Transverse colon (tissue), 4 donors: ENCODE data around the gene KCNH1. TPM values are rescaled to one million over a fixed set of nuclear protein-coding genes. Genes with fewer than 3 reads are reported as not detected.

Experiments used
- DNase-seq: peaks from one replicate; pipeline ENCODE4 v3.0.0-alpha.2; 2019
- H3K27ac ChIP-seq, 4 donors: fragments of 200-600 bp; sonication (generic); 2 replicates each; pipeline ENCODE4 v1.5.1; 2016 to 2018; ENCODE audit warnings: inconsistent platforms in 4 of 4
- H3K27me3 ChIP-seq: fragments of 200-600 bp; sonication (generic); 2 replicates; pipeline ENCODE4 v1.5.1; 2017; ENCODE audit warnings: inconsistent platforms
- H3K36me3 ChIP-seq, 4 donors: fragments of 200-600 bp; sonication (generic); 2 replicates each; pipeline ENCODE4 v1.5.1; 2017 to 2019; ENCODE audit warnings: inconsistent platforms in 4 of 4
- H3K4me1 ChIP-seq, 4 donors: fragments of 200-600 bp; sonication (generic); 2 replicates each; pipeline ENCODE4 v1.5.1; 2017 to 2020; ENCODE audit warnings: inconsistent platforms in 4 of 4
- H3K4me3 ChIP-seq, 4 donors: fragments of 200-600 bp; sonication (generic); 1 replicate in 1 of 4; 2 replicates in 3 of 4; pipeline versions ENCODE4 v1.5.1 to v1.6.1; 2017 to 2019; ENCODE audit warnings: inconsistent platforms in 4 of 4
- H3K9me3 ChIP-seq, 2 donors: fragments of 200-600 bp; sonication (generic); 2 replicates each; pipeline ENCODE4 v1.5.1; 2017 to 2019; ENCODE audit warnings: inconsistent platforms in 2 of 2
- EP300 ChIP-seq: sonication (generic); formaldehyde crosslinking; IDR thresholded peaks from one replicate; pipeline ENCODE4 v1.6.1; 2017; ENCODE audit warnings: antibody characterized with exemption, low read depth
- POLR2A ChIP-seq: fragments of 450-650 bp; IDR thresholded peaks from one replicate; pipeline ENCODE4 v1.6.1; 2016; ENCODE audit warnings: antibody characterized with exemption, mild to moderate bottlenecking, moderate library complexity
- POLR2AphosphoS5 ChIP-seq, 3 donors: sonication (generic); formaldehyde crosslinking; IDR thresholded peaks; one replicate each; pipeline ENCODE4 v1.6.1; 2016; ENCODE audit warnings: antibody characterized with exemption in 3 of 3
- WGBS, 2 donors: methylation state at CpG; one replicate each; pipeline ENCODE4 v1.1.5; 2018; ENCODE audit warnings: low coverage in 1 of 2; 5-methylcytosine and 5-hydroxymethylcytosine counted together
- in situ Hi-C, 4 donors: fragments of 200-750 bp; cut with MboI; loops; one replicate each; pipeline versions ENCODE4 v1.15.0 to v1.15.1; 2017; ENCODE audit warnings: low sequenced_read_pairs in 3 of 4, low pct_ligation_motif_present in 1 of 4, low pct_unique_long_range_greater_than_20kb in 1 of 4
- intact Hi-C: fragments of 100-400 bp; cut with DNase I; formaldehyde crosslinking; loops from one replicate; pipeline ENCODE4 v1.15.1; 2023; ENCODE audit warnings: low total_unique reads
- total RNA-seq, 4 donors: library from RNA; depleted of rRNA; stranded (reverse); fragments of >200 nt; gene quantifications; one replicate each; pipeline ENCODE4 v1.1.0, GENCODE V29; 2016
- TF ChIP-seq, protein P1 (sequence below), 5 experiments: fragments of 200-600 bp in 3 of 5; fragments of 450-650 bp in 2 of 5; sonication (generic) in 3 of 5; IDR thresholded peaks; 1 replicate in 2 of 5; 2 replicates in 3 of 5; pipeline ENCODE4 v1.5.1; 2016 to 2017; ENCODE audit warnings: antibody characterized with exemption in 5 of 5, inconsistent platforms in 3 of 5, mild to moderate bottlenecking in 2 of 5, moderate library complexity in 1 of 5

Gene KCNH1
- total RNA-seq, 4 donors from 2014 or later = 0.55 to 9.4 (median 2.2) TPM

DNA sequence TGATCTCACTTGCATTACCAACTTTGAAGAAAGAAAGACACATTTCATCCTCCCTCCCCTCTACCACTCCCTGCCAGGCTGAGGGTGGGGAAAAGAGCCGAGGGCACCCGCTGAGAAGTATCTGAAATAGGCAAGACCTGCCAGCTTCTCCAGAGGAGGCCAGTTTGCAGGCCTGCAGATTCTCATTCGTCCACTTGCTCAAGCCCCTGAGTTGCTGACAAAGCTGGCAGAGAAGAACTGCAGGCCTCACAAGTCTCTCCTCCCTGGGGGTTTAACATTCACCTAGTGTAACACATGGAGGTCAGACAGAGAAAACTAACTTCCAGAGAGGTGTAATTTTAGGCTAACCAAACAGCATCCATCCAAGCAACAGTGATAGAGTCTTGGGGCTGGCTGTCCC, 428.9 kb downstream of the KCNH1 start:
- Histone ChIP-seq H3K27me3 (no peaks in the 10 kb centered on the region), H3K27ac (no peak overlapping the region), H3K4me3 (no peak overlapping the region), H3K9me3 (no peaks in the 10 kb centered on the region), H3K36me3 (no peaks in the 10 kb centered on the region), H3K4me1 (peaks cover 0 to 18% (median 10%) of the 10 kb centered on the region in 4 donors)
- TF ChIP-seq POLR2AphosphoS5 (IDR thresholded peaks at IDR 0.05) = no peak
- no peak for TF ChIP-seq EP300
- TF ChIP-seq, protein P1, sequence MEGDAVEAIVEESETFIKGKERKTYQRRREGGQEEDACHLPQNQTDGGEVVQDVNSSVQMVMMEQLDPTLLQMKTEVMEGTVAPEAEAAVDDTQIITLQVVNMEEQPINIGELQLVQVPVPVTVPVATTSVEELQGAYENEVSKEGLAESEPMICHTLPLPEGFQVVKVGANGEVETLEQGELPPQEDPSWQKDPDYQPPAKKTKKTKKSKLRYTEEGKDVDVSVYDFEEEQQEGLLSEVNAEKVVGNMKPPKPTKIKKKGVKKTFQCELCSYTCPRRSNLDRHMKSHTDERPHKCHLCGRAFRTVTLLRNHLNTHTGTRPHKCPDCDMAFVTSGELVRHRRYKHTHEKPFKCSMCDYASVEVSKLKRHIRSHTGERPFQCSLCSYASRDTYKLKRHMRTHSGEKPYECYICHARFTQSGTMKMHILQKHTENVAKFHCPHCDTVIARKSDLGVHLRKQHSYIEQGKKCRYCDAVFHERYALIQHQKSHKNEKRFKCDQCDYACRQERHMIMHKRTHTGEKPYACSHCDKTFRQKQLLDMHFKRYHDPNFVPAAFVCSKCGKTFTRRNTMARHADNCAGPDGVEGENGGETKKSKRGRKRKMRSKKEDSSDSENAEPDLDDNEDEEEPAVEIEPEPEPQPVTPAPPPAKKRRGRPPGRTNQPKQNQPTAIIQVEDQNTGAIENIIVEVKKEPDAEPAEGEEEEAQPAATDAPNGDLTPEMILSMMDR (IDR thresholded peaks at IDR 0.05) = no peak
- TF ChIP-seq POLR2A = no peak
- WGBS, 2 donors = 40 to 76% methylated on average over 1 to 3 of the region's 3 CpGs
- no peak for DNase-seq
- intact Hi-C loops (no loop called here), in situ Hi-C loops (no loop called here)

DNA sequence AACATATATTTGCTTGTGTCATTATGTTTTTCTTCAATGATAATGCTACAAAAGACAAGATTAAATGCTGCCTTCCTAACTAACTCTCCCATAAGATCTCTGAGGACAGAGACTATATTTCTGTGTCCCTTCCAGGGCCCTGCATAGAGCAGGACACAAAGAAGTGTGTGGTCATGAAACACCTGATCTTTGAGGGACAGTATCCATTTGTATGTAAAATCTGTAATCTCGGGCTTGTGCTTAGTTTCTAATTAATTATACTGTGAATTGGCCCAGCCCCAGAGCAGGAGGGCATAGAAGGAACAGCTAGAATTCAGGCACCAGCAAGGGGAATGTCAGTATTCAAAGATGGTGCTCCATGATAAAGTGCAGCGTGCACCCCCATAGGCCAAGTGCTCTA, 430.4 kb downstream of the KCNH1 start:
- 88% methylated on average over 2 of the region's 2 CpGs; no CpG with 5 or more reads in 1 of the 2 donors for WGBS, 2 donors
- H3K9me3 ChIP-seq = no peaks in the 10 kb centered on the region
- no peak for TF ChIP-seq POLR2AphosphoS5 (IDR thresholded peaks at IDR 0.05)
- TF ChIP-seq, protein P1 (IDR thresholded peaks at IDR 0.05) = no peak
- no peak for TF ChIP-seq EP300
- no peak for TF ChIP-seq POLR2A
- intact Hi-C loops (no loop called here), in situ Hi-C loops (no loop called here)
- H3K4me3 ChIP-seq = no peak overlapping the region
- H3K27me3 ChIP-seq = no peaks in the 10 kb centered on the region
- peaks cover 0 to 18% (median 10%) of the 10 kb centered on the region in 4 donors for H3K4me1 ChIP-seq
- H3K36me3 ChIP-seq = no peaks in the 10 kb centered on the region
- H3K27ac ChIP-seq = no peak overlapping the region
- no peak for DNase-seq

DNA sequence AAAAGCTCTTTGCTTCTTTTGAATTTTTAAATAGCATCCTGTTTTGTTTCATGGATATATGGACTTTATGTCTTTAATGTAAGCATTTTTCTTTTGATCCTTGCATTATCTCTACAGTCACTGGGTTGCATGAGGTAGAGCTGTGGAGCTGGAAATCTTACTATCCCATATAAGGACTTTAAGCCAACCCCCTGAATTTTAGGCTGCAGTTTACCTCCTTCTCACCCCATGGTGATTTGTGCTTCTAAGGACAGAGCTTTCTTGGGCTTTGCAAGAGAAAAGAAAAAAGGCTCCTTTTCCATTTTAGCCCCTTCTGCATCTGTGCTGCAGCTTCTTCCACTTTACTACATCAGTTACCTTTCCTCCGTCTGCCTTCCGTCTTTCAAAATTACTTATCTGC, 431.4 kb downstream of the KCNH1 start:
- Histone ChIP-seq H3K4me3 (no peak overlapping the region), H3K36me3 (no peaks in the 10 kb centered on the region), H3K27ac (no peak overlapping the region), H3K9me3 (no peaks in the 10 kb centered on the region), H3K27me3 (no peaks in the 10 kb centered on the region), H3K4me1 (peaks cover 0 to 13% (median 7%) of the 10 kb centered on the region in 4 donors)
- intact Hi-C loops = no loop called here
- DNase-seq = no peak
- TF ChIP-seq, protein P1 (IDR thresholded peaks at IDR 0.05) = no peak
- TF ChIP-seq POLR2A (no peak), EP300 (no peak), POLR2AphosphoS5 (IDR thresholded peaks at IDR 0.05) (no peak)
- in situ Hi-C loops = no loop called here
- WGBS, 2 donors = 85 to 95% methylated on average over 2 of the region's 2 CpGs

DNA sequence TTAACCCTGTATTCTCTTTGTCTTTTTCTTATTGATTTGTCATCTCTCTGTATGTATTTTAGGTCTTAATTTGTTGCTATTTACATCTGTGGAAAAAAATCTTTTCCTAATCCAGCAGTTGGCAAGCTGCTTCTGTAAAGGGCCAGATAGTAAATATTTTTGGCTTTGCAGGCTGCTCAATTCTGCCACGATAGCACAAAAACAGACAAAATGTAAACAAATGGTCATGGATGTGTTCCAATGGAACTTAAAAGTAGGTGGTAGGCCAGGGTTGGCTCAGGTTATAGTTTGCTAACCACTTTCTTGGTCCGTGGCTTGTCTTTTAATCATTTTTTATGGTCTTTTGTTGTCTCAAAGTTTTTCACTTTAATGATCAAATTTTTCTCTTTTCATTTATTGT, 433.4 kb downstream of the KCNH1 start:
- in situ Hi-C loops = no loop called here
- intact Hi-C loops = no loop called here
- Histone ChIP-seq H3K27ac (no peak overlapping the region), H3K27me3 (no peaks in the 10 kb centered on the region), H3K9me3 (no peaks in the 10 kb centered on the region), H3K36me3 (no peaks in the 10 kb centered on the region), H3K4me3 (no peak overlapping the region), H3K4me1 (no peaks in the 10 kb centered on the region)
- TF ChIP-seq EP300 = no peak
- TF ChIP-seq POLR2AphosphoS5 (IDR thresholded peaks at IDR 0.05) = no peak
- TF ChIP-seq, protein P1 (IDR thresholded peaks at IDR 0.05) = no peak
- no peak for TF ChIP-seq POLR2A
- WGBS, 2 donors = 15 to 44% methylated on average over 2 of the region's 2 CpGs
- DNase-seq = no peak
